ENCODE data around the gene TNNI3K.

Gene TNNI3K

DNA sequence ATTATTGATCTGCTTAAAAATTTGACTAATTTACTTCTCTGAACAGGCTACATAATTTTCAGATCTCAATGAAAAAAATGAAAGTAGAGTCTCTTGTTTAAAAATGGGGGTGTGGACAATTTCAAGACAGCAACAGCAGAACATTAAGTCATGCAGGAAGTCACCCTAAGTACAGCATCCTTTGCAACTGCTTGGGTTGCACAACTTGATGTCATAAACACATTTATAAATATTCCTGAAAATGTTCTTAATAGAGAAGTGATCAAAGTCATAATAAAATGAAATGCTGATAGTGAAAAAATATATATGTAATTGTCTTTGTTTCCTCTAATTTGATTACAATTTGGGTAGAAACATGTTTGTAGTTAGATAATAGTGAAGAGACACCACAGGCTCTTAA, 79.3 kb downstream of the TNNI3K start:
- no peak for DNase-seq

DNA sequence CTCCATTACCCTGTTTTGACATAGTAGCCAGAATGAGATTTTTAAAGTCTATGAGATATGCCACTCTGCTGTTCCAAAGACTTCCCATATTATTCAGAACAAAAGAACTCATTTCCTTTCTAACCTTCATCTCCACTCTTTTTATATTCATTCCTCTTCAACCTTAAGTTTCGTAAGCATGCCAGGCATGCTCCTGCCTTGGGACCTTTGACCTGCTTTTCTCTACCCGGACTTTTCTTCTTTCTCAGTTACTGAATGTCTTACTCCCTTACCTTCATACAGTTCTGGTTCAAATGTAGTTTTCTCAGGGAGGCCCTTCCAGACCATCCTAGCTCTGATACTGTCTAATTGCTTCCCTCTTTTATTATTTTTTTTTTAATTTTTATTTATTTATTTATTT, 81.1 kb downstream of the TNNI3K start:
- DNase-seq = no peak

- DNase-seq = no peak
Observed at GRCh38 chr1:74317663-74318062, 82.5 kb downstream of the TNNI3K start.

DNA sequence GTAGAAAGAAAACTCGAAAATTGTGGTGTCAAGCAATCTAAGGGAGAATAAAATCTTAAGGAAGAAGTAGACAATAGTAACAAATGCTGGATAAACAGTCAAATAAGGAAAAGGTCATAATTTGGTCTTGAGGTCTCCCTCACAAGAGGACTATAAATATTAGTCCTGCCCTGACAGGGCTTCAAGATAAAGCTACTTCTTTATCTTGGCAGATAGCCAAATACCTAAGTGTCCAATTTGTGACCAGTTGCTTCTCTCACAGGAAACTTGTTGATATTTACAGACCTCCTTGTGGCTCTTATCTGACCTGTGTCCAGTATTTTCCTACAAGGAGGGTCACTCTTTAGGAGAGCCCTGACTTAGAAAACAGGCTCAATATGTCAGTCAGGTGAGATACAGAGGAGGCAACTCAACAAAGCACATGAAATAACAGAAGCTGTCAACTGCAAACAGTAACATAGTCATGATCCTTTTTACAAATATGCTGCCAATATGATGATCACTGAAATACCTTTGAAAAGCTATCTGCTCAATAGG, 88.8 kb downstream of the TNNI3K start:
- DNase-seq = no peak

GRCh38 chr1:74324684-74325448, 89.7 kb downstream of the TNNI3K start:
- DNase-seq = no peak

- DNase-seq = no peak
Observed at GRCh38 chr1:74328851-74329250, 93.7 kb downstream of the TNNI3K start.

DNA sequence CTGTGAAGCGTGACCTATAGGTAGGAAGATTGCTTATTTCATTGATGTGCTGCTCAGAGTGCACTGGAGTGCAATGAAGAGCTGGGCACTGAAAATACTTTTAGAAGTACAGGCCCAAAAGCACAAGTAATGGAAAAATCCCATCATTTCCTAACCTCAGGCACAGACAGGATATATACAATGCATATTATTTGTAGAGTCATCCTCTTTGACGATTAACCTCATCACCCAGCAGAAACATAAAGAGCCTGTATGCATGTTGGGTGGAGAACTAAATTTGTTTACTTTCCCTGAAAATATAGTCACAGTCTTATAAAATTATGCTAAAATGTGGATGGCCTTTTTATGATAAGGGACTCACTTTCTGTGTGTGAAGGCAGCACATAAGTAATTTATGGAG, 98.1 kb downstream of the TNNI3K start:
- no peak for DNase-seq

GRCh38 chr1:74334147-74334546, 99.0 kb downstream of the TNNI3K start:
- no peak for DNase-seq

DNA sequence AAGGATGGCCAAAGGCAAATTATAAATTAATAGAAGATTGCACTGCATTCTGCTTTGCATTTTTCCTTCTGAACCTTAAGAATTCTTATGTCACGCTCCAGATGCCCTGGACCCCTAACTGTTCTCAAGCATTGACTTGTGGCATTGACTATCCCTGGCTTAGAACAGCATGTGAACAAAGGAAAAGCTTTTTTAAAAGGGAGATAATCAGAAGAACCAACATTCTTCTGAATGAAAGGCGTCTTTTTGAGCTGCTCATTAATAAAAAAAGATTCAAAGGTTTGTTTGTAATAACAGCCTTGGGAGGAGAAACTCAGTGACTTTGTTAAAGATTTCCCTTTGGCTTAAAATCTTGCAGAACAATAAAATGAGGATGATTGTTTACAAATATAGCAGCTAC, 105.5 kb downstream of the TNNI3K start:
- DNase-seq = no peak

- no peak for DNase-seq
Observed at GRCh38 chr1:74341702-74342339, 106.6 kb downstream of the TNNI3K start.

DNA sequence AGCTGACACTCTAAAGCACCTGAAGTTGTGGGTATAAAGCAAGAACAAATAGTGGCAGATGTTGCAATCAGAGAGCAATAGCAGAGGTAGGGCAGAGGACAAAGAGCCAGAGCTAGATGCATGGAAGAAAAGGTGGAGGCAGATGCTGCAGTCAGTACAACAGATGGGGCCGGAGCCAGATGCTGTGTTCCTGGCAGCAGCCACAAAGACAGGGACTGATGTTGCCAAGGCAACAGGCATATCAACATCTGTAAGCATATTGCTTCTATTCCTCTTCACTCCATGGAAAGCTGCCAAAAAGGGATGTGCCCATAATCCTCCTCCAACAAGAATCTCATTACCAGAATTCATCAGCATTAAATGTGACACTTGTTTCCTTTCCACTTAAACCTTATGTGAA, 108.0 kb downstream of the TNNI3K start:
- peak; percentile 67 for DNase-seq

DNA sequence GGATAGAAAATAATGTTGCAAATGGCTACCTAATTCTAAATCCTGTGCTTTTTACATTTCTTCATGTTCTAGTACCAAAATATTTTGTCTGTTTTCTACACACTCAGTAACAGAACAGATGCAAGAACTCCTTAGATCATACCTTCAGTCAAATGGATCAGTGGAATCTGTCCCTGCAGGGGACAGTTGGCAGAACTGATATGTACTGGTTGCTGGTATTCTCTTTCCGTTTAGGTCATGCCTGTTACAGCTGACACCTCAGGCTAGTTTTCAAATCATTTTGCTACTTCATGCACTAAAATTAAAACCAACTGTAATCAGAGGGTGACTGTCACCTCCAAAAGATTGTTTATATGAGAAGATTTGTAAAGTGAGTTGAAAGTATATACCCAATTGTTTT, 109.2 kb downstream of the TNNI3K start:
- no peak for DNase-seq

DNA sequence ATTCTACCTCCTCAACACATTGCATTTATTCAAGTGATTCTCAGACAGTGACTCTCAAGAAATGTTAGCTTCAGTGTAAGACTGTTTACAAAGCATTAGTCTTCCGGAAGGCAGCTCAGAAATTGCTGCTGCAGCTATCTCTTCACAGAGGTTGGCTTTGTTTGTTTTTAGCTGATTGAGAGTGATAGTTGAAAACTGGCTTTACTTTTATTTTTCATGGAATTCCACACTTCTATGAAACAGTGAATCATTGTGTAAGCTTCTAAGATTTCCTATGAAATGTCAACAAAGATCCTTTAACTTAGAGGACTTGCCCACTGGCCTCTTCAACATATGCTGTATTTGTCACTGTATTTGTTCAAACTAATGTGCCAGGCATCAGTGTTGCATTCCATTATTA, 121.3 kb downstream of the TNNI3K start:
- DNase-seq = no peak

- DNase-seq = no peak
Observed at GRCh38 chr1:74357150-74357549, 122.0 kb downstream of the TNNI3K start.

DNA sequence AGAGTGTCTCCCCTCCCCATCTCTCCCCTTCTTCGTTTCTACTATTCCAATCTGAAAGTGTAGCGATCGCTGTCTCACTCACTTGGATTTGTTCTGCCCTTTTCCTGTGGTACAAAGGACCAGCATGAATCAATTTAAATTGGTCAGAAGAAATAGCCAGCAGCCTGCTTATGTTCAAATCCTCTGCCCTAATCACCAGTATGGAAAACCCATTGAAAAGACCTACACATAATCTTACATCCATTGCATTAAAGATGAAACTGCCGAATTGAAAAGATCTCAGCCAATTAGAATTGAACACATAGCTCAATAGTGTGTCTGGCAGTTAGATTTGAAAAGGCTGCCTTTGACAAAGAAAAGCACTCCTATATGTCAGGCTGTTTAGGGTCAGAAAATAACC, 122.6 kb downstream of the TNNI3K start:
- DNase-seq = no peak

- no peak for DNase-seq
Observed at GRCh38 chr1:74362691-74363090, 127.5 kb downstream of the TNNI3K start.

DNA sequence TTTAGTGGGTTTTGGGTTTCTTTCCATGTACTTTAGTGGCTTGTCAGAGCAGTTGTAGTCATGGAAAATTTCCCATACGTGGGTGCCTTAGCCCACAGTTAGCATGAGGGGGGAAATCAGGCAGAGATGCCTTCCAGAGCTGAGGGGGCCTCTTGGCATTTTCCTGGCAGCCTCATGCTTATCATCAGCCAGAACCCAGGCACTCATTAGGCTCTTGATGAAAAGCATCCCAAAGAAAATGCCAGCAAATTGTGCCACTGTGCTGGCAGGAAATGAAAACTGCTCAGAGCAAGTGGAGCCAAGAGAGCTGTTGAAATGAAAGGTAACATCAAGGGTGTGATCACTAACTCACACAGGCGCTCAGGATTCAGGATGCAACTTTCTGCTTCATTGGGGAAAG, 128.0 kb downstream of the TNNI3K start:
- DNase-seq = peak; percentile 62

DNA sequence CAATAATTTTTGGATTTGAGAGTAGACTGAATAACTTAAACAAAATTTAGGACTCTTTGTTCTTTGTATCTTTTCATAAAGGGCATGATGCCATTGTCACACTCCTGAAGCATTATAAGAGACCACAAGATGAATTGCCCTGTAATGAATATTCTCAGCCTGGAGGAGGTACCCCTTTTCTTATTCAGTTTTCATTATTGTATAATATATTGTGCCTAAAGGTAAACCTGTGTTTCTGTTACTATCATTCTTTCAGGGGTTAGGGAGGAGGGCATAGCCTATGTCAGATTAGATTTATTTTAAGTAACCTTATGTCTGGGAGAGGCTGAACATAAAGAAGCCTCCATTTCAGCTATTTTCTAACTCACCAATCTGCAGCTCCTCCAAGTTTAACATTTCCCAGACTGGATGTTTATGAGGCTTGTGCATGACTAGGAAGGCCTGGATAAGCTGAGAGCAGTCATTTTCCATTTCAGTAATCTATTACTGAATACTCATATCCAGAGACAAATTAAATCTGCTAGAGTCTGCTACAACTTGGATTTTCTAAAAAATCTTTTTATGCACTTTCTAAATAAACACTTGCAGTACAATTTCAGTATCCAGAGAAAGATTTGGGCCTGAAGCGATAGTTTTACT, 132.1 kb downstream of the TNNI3K start:
- no peak for DNase-seq

- no peak for DNase-seq
Observed at GRCh38 chr1:74368335-74368734, 133.1 kb downstream of the TNNI3K start.

DNA sequence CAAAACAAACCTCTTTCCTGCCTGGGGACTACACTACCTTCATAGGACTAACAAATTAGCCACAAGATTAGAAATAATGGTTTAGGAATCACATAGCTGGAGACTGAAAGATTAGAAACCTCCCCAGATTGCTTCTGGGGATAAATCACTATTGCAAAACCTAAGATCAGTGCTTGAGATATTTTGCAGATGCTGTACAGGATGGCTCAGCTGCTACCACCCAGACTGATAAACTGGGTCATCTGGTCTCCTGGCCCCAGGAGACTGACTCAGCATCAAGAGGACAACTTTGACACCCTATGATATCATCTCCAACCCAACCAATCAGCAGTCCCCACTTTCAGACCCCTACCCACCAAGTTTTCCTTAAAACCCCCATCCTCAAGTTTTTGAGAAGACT, 140.2 kb downstream of the TNNI3K start:
- no peak for DNase-seq

GRCh38 chr1:74380252-74380651, 145.1 kb downstream of the TNNI3K start:
- DNase-seq = no peak

- DNase-seq = no peak
Observed at GRCh38 chr1:74388855-74389254, 153.7 kb downstream of the TNNI3K start.

GRCh38 chr1:74392186-74392585, 157.0 kb downstream of the TNNI3K start:
- DNase-seq = no peak

DNA sequence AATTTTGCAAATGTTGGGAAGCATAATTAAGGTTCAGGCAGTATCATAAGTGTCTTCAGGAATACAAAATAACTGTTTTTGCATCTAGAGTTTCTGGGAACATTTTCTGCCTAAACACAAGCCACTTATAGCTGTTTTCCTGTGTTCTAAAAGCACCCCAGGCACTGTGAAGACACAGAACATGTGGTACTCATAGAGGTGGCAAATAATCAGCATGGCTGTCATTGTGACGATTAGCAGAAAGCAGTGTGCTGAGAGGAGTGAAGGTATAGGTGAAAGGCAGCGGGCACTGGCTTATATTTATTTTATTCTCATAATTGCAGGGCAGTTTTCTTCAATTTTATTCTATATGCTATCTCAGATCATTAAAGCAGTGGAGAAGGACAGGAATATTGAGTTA, 157.7 kb downstream of the TNNI3K start:
- DNase-seq = no peak

All from DMS79 (cell line).